ENCODE measurements around the gene PPP4R2.

PPP4R2 gene

GRCh38 chr3:73069775-73070444 is 73.3 kb downstream of the PPP4R2 start:
- TF ChIP-seq, protein P1, sequence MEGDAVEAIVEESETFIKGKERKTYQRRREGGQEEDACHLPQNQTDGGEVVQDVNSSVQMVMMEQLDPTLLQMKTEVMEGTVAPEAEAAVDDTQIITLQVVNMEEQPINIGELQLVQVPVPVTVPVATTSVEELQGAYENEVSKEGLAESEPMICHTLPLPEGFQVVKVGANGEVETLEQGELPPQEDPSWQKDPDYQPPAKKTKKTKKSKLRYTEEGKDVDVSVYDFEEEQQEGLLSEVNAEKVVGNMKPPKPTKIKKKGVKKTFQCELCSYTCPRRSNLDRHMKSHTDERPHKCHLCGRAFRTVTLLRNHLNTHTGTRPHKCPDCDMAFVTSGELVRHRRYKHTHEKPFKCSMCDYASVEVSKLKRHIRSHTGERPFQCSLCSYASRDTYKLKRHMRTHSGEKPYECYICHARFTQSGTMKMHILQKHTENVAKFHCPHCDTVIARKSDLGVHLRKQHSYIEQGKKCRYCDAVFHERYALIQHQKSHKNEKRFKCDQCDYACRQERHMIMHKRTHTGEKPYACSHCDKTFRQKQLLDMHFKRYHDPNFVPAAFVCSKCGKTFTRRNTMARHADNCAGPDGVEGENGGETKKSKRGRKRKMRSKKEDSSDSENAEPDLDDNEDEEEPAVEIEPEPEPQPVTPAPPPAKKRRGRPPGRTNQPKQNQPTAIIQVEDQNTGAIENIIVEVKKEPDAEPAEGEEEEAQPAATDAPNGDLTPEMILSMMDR (IDR thresholded peaks at IDR 0.05; ENCODE audit: low read depth, low read length) = no peak
- H3K4me3 ChIP-seq (ENCODE audit: low read depth, low read length) = no peak overlapping the region

DNA sequence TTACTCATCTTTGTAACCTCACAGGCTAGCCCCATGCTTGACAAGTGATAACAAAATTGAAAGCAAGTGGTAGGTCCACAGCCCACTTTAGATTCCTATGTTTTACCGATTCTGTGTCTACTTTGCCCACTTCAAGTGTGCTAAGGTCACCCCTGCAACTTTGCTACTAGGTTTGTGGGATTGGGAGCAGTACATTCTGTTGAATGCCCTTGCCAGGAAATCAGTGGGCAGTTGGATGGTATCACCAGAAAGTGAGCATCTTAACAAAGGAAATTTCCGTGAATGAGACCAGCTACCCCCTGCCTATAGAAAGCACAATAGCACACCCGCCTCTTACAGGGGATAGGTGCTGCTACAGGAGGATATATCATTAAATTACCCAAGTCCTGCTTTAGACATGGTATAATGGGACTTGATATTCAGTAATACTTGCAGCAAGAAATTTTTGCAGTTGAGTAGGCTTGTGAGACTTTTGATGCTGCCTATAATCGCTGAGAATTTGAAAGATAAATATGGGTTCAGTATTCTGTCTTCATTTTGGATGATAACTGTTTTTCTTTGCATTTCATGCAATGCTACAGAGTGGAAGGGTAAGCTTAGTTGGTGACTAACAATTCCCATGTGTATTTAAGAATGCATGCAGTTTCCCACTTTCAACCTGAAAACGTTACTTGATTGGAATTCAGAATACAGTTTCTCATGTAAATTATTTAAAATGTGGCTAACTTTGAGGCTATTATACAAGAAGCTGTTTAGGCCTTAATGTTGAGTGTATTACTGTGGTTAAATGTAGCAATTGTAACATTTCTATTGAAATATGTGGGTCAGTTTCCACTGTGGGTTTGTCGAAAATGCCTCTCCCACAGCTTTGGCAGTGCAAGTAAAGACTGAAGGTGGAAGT is 74.3 kb downstream of the PPP4R2 start:
- no peak overlapping the region for H3K4me3 ChIP-seq (ENCODE audit: low read depth, low read length)
- TF ChIP-seq, protein P1 (IDR thresholded peaks at IDR 0.05; ENCODE audit: low read depth, low read length) = no peak

DNA sequence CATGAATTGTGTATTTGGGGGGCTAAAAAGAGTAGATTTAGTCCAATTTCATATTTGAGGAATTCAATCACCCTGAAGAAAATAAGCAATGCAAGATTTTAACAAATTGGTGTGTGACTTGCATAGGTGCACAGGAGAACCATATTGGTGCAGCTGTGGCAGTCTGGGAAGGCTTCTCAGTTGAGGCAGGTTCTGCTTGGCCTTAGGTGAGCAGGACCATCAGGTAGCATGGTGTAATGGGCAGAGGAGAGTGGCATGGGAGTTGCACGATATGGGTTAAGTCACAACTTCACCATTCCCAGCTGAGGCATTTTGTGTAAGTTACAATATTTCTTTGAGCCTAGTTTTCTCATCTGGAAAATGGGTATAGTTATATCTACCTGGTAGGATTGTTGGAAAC is 75.3 kb downstream of the PPP4R2 start:
- TF ChIP-seq, protein P1 (IDR thresholded peaks at IDR 0.05; ENCODE audit: low read depth, low read length) = no peak
- H3K4me3 ChIP-seq (ENCODE audit: low read depth, low read length) = no peak overlapping the region

GRCh38 chr3:73072634-73073033 is 76.0 kb downstream of the PPP4R2 start:
- H3K4me3 ChIP-seq (ENCODE audit: low read depth, low read length) = no peak overlapping the region
- TF ChIP-seq, protein P1 (IDR thresholded peaks at IDR 0.05; ENCODE audit: low read depth, low read length) = no peak

GRCh38 chr3:73073091-73073707 is 76.6 kb downstream of the PPP4R2 start:
- TF ChIP-seq, protein P1 (IDR thresholded peaks at IDR 0.05; ENCODE audit: low read depth, low read length) = no peak

GRCh38 chr3:73074781-73075180 is 78.2 kb downstream of the PPP4R2 start:
- TF ChIP-seq, protein P1 (IDR thresholded peaks at IDR 0.05; ENCODE audit: low read depth, low read length) = no peak

More at GRCh38 chr3:73073091-73073707, 76.6 kb downstream of the PPP4R2 start:
- H3K4me3 ChIP-seq (ENCODE audit: low read depth, low read length) = no peak overlapping the region

More at GRCh38 chr3:73074781-73075180, 78.2 kb downstream of the PPP4R2 start:
- H3K4me3 ChIP-seq (ENCODE audit: low read depth, low read length) = no peak overlapping the region
